K562 (cell line): ENCODE results near the gene OR4D6. TPM values are rescaled to one million over a fixed set of nuclear protein-coding genes. Genes with fewer than 3 reads are reported as not detected.

Experiments
- ATAC-seq: fragments of 200-7000 bp; cut with Tn5 transposase; 3 replicates; pipeline ENCODE4 v1.9.1; 2020; ENCODE audit warnings: moderate library complexity
- BruUV-seq: library from RNA; stranded (reverse); fragments of 400-500 nt; replicated peaks from 2 replicates; lab custom pipeline; 2021; lab: Mats Ljungman, UMichigan
- CTCF ChIA-PET: fragments of 300-600 bp; formaldehyde crosslinking; extraction: SDS; loops from one replicate; lab custom pipeline; 2021; ENCODE audit warnings: low intra/inter-chr PET ratio; lab: Yijun Ruan, JAX
- POLR2A ChIA-PET: fragments of 300-600, 350-650 bp; sonication (Branson Sonifier 250); formaldehyde crosslinking; extraction: SDS; loops from one replicate; lab custom pipeline; 2021; ENCODE audit warnings: antibody characterized with exemption, inconsistent platforms; lab: Yijun Ruan, JAX
- DNase-seq, 4 experiments: peaks; one replicate each; pipeline versions ENCODE4 v3.0.0 to v3.0.0-alpha.2; 2011 to 2018; ENCODE audit warnings: low spot score in 3 of 4, mixed read lengths in 3 of 4; ENCODE audit errors: extremely low read depth in 1 of 4
- FAIRE-seq: peaks from 2 replicates; lab custom pipeline; 2011; peaks lifted over from hg19 to GRCh38; lab: Jason Lieb, UNC
- H2AFZ ChIP-seq: 2 replicates; pipeline ENCODE4 v1.6.0; 2011; ENCODE audit warnings: low read depth, low read length, control low read depth, inconsistent platforms
- H3K27ac ChIP-seq: fragments of 200-600 bp; 3 replicates; pipeline ENCODE4 v1.8.0; 2011; ENCODE audit warnings: low read depth, mild to moderate bottlenecking, control low read depth, inconsistent platforms, low read length, moderate library complexity, mixed read lengths; ENCODE audit errors: extremely low read depth
- H3K27me3 ChIP-seq, 2 experiments: fragments of 300-600 bp in 1 of 2; 2 replicates in 1 of 2; 3 replicates in 1 of 2; pipeline versions ENCODE4 v1.6.0 to v1.8.0; 2011; ENCODE audit warnings: inconsistent platforms in 2 of 2, low read length in 2 of 2, mild to moderate bottlenecking in 1 of 2, mixed read lengths in 1 of 2, moderate library complexity in 1 of 2; ENCODE audit not compliant: control insufficient read depth in 2 of 2, insufficient read depth in 2 of 2
- H3K36me3 ChIP-seq: fragments of 300-600 bp; 3 replicates; pipeline ENCODE4 v1.8.0; 2011; ENCODE audit warnings: mild to moderate bottlenecking, low read length, inconsistent platforms; ENCODE audit not compliant: control insufficient read depth, insufficient read depth
- H3K4me1 ChIP-seq, 2 experiments: fragments of 200-600 bp in 1 of 2; replicated peaks in 1 of 2; 2 replicates in 1 of 2; 3 replicates in 1 of 2; pipeline versions ENCODE4 v1.5.1 to v1.8.0; 2011; ENCODE audit warnings: inconsistent platforms in 2 of 2, low read length in 2 of 2, mild to moderate bottlenecking in 1 of 2, mixed read lengths in 1 of 2, moderate library complexity in 1 of 2; ENCODE audit not compliant: control insufficient read depth in 2 of 2, insufficient read depth in 2 of 2
- H3K4me2 ChIP-seq: 2 replicates; pipeline ENCODE4 v1.6.1; 2011; ENCODE audit warnings: low read length, control low read depth, inconsistent platforms, mixed read lengths; ENCODE audit not compliant: insufficient read depth
- H3K4me3 ChIP-seq: fragments of 200-600 bp; sonication (generic), shearing (Covaris generic); 2 replicates; pipeline ENCODE4 v1.5.1; 2016; ENCODE audit warnings: control low read depth, inconsistent platforms
- H3K79me2 ChIP-seq: fragments of 200-600 bp; 3 replicates; pipeline ENCODE4 v1.8.0; 2011; ENCODE audit warnings: low read length, inconsistent platforms; ENCODE audit not compliant: control insufficient read depth, insufficient read depth
- H3K9ac ChIP-seq, 2 experiments: 2 replicates each; pipeline versions ENCODE4 v1.6.0 to v1.6.1; 2011; ENCODE audit warnings: low read depth in 2 of 2, low read length in 2 of 2, control low read depth in 1 of 2, inconsistent platforms in 1 of 2, mild to moderate bottlenecking in 1 of 2, mixed read lengths in 1 of 2; ENCODE audit not compliant: insufficient read depth in 1 of 2
- H3K9me1 ChIP-seq: one replicate; pipeline ENCODE4 v1.6.0; 2011; ENCODE audit warnings: inconsistent platforms, mild to moderate bottlenecking, low read length, moderate library complexity; ENCODE audit not compliant: control insufficient read depth, insufficient read depth
- H3K9me3 ChIP-seq: replicated peaks from 2 replicates; pipeline ENCODE4 v1.5.1; 2011; ENCODE audit warnings: low read depth, low read length, inconsistent platforms; ENCODE audit not compliant: control insufficient read depth, insufficient read depth
- H4K20me1 ChIP-seq: replicated peaks from 2 replicates; pipeline ENCODE4 v1.6.1; 2011; ENCODE audit warnings: low read length, inconsistent platforms, mixed read lengths; ENCODE audit not compliant: control insufficient read depth, insufficient read depth
- ADNP ChIP-seq: fragments of 200-800 bp; sonication (Bioruptor generic); IDR thresholded peaks from 2 replicates; pipeline ENCODE4 v1.6.1; 2016; ENCODE audit warnings: missing genetic modification characterization, missing compliant biosample characterization
- ARNT ChIP-seq, 2 experiments: fragments of 450-650 bp; IDR thresholded peaks; 2 replicates each; pipeline ENCODE4 v1.6.1; 2016; ENCODE audit warnings: mild to moderate bottlenecking in 1 of 2
- CBX2 ChIP-seq: fragments of 200-600 bp; sonication (generic); IDR thresholded peaks from one replicate; pipeline ENCODE4 v1.6.1; 2012; ENCODE audit warnings: mild to moderate bottlenecking, low read length, inconsistent platforms; ENCODE audit not compliant: insufficient read depth, poor library complexity, severe bottlenecking
- CBX3 ChIP-seq, 2 experiments: IDR thresholded peaks; 1 replicate in 1 of 2; 2 replicates in 1 of 2; pipeline ENCODE4 v1.6.1; 2012; ENCODE audit warnings: inconsistent platforms in 2 of 2, low read length in 2 of 2, borderline replicate concordance in 1 of 2, control low read depth in 1 of 2
- CHD2 ChIP-seq: IDR thresholded peaks from 2 replicates; pipeline ENCODE4 v1.6.1; 2011; ENCODE audit warnings: low read depth, low read length
- EWSR1 ChIP-seq: fragments of 450-650 bp; IDR thresholded peaks from 2 replicates; pipeline ENCODE4 v1.6.1; 2018; ENCODE audit warnings: borderline replicate concordance, mild to moderate bottlenecking, low read depth, moderate library complexity; ENCODE audit not compliant: partially characterized antibody
- HDAC6 ChIP-seq: IDR thresholded peaks from 2 replicates; pipeline ENCODE4 v1.6.1; 2012; ENCODE audit warnings: low read depth, mild to moderate bottlenecking, control low read depth, inconsistent platforms, low read length, moderate library complexity
- HNRNPUL1 ChIP-seq: fragments of 200-400 bp; formaldehyde crosslinking; IDR thresholded peaks from 2 replicates; pipeline ENCODE4 v1.6.1; 2017; ENCODE audit warnings: low read length
- NCOA4 ChIP-seq: fragments of 450-650 bp; IDR thresholded peaks from 2 replicates; pipeline ENCODE4 v1.6.1; 2018; ENCODE audit warnings: mild to moderate bottlenecking; ENCODE audit not compliant: partially characterized antibody
- RBM25 ChIP-seq: fragments of 200-400 bp; formaldehyde crosslinking; IDR thresholded peaks from 2 replicates; pipeline ENCODE4 v1.6.1; 2018; ENCODE audit warnings: low read length, low read depth, moderate library complexity; ENCODE audit not compliant: severe bottlenecking
- TCFL5 ChIP-seq: fragments of 250-450 bp; sonication (Bioruptor Pico); conservative IDR thresholded peaks from 2 replicates; pipeline ENCODE4 v1.6.1; 2021; ENCODE audit warnings: mild to moderate bottlenecking, moderate library complexity, matching md5 sums
- TRIM28 ChIP-seq: fragments of 450-650 bp; IDR thresholded peaks from 2 replicates; pipeline ENCODE4 v1.6.1; 2017
- ZNF175 ChIP-seq: fragments of 200-800 bp; sonication (Bioruptor generic); IDR thresholded peaks from 2 replicates; pipeline ENCODE4 v1.6.1; 2016; ENCODE audit warnings: low read depth, mild to moderate bottlenecking, missing genetic modification characterization, missing compliant biosample characterization
- WGBS: fragments of 100-300 bp; shearing (Covaris generic); methylation state at CpG from one replicate; pipeline ENCODE4 v1.1.6; 2016; ENCODE audit warnings: low coverage, mixed read lengths; ENCODE audit not compliant: insufficient coverage; ENCODE audit errors: missing lambda C conversion rate; 5-methylcytosine and 5-hydroxymethylcytosine counted together
- in situ Hi-C: fragments of 300-500 bp; cut with MboI; formaldehyde crosslinking; loops from 4 replicates; pipeline ENCODE4 v1.15.0; 2018; ENCODE audit warnings: inconsistent platforms, mixed read lengths
- intact Hi-C: fragments of 100-400 bp; cut with micrococcal nuclease; formaldehyde crosslinking; loops from 2 replicates; pipeline ENCODE4 v1.14.2; 2022
- polyA plus RNA-seq, 8 experiments: library from polyadenylated mRNA; depleted of rRNA in 4 of 8; stranded (reverse) in 5 of 8; unstranded in 3 of 8; fragments of >200 nt; fragmentation: Nextera tagmentation in 2 of 8; fragmentation: Illumina TruSeq in 1 of 8; extraction: Ambion mirVana in 2 of 8; extraction: Trizol in 1 of 8; gene quantifications; 2 replicates each; pipeline versions ENCODE4 v1.2.1 to v1.2.3, GENCODE V29; 2011 to 2014; ENCODE audit warnings: inconsistent platforms in 1 of 8, missing spikeins in 1 of 8
- total RNA-seq, 7 experiments: library from RNA; depleted of rRNA in 6 of 7; stranded (reverse); fragments of >200 nt in 6 of 7; fragmentation: Illumina TruSeq in 2 of 7; extraction: Trizol in 2 of 7; gene quantifications; 2 replicates each; pipeline versions ENCODE4 v1.2.1 to v1.2.3, GENCODE V29; 2011 to 2021; ENCODE audit warnings: low replicate concordance in 1 of 7
- TF ChIP-seq, protein P1 (sequence below): fragments of 250-450 bp; sonication (Bioruptor Pico); IDR thresholded peaks from 2 replicates; pipeline ENCODE4 v1.4.0; 2020
- TF ChIP-seq, protein P2 (sequence below): IDR thresholded peaks from 2 replicates; pipeline ENCODE4 v1.6.1; 2012; ENCODE audit warnings: low read depth, low read length, improper control_type of control experiment, borderline replicate concordance

The OR4D6 gene
- total and polyA plus RNA-seq, 9 of the 15 experiments (the other 6 are each of a cell fraction or from before 2014, with no cell fraction given) = not detected

DNA sequence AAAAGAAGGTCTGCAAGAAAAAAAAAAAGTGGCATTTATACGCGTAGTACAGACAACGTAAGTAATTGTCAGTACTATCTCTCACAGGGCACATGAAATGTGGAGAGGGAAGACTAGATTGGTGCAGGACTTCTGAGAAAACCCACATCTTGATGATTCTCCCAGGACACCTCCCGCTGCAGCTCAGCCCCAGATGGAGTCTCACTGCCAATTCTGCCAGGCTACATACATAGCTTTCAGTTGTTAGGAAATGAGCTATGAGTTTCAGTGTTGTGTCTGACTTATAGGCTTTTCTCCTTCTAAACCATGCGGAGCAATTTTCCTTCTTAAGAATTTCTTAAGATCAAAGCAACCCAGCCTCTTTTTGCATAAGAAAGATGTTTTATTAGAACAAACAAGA, 40.1 kb upstream of the OR4D6 start:
- BruUV-seq = no TSS peak
- no peak overlapping the region for H3K4me2 ChIP-seq
- POLR2A ChIA-PET = no interaction called here
- no peak for TF ChIP-seq HDAC6
- TF ChIP-seq TCFL5 = no peak
- TF ChIP-seq, protein P1, sequence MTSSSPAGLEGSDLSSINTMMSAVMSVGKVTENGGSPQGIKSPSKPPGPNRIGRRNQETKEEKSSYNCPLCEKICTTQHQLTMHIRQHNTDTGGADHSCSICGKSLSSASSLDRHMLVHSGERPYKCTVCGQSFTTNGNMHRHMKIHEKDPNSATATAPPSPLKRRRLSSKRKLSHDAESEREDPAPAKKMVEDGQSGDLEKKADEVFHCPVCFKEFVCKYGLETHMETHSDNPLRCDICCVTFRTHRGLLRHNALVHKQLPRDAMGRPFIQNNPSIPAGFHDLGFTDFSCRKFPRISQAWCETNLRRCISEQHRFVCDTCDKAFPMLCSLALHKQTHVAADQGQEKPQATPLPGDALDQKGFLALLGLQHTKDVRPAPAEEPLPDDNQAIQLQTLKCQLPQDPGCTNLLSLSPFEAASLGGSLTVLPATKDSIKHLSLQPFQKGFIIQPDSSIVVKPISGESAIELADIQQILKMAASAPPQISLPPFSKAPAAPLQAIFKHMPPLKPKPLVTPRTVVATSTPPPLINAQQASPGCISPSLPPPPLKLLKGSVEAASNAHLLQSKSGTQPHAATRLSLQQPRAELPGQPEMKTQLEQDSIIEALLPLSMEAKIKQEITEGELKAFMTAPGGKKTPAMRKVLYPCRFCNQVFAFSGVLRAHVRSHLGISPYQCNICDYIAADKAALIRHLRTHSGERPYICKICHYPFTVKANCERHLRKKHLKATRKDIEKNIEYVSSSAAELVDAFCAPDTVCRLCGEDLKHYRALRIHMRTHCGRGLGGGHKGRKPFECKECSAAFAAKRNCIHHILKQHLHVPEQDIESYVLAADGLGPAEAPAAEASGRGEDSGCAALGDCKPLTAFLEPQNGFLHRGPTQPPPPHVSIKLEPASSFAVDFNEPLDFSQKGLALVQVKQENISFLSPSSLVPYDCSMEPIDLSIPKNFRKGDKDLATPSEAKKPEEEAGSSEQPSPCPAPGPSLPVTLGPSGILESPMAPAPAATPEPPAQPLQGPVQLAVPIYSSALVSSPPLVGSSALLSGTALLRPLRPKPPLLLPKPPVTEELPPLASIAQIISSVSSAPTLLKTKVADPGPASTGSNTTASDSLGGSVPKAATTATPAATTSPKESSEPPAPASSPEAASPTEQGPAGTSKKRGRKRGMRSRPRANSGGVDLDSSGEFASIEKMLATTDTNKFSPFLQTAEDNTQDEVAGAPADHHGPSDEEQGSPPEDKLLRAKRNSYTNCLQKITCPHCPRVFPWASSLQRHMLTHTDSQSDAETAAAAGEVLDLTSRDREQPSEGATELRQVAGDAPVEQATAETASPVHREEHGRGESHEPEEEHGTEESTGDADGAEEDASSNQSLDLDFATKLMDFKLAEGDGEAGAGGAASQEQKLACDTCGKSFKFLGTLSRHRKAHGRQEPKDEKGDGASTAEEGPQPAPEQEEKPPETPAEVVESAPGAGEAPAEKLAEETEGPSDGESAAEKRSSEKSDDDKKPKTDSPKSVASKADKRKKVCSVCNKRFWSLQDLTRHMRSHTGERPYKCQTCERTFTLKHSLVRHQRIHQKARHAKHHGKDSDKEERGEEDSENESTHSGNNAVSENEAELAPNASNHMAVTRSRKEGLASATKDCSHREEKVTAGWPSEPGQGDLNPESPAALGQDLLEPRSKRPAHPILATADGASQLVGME = no peak
- no peak for TF ChIP-seq CBX2
- TF ChIP-seq CBX3 (IDR thresholded peaks at IDR 0.05; ENCODE audit: borderline replicate concordance in 1 of 2, low read length in 2 of 2) = no peak
- TF ChIP-seq CHD2 = no peak
- TF ChIP-seq EWSR1 = no peak
- TF ChIP-seq, protein P2, sequence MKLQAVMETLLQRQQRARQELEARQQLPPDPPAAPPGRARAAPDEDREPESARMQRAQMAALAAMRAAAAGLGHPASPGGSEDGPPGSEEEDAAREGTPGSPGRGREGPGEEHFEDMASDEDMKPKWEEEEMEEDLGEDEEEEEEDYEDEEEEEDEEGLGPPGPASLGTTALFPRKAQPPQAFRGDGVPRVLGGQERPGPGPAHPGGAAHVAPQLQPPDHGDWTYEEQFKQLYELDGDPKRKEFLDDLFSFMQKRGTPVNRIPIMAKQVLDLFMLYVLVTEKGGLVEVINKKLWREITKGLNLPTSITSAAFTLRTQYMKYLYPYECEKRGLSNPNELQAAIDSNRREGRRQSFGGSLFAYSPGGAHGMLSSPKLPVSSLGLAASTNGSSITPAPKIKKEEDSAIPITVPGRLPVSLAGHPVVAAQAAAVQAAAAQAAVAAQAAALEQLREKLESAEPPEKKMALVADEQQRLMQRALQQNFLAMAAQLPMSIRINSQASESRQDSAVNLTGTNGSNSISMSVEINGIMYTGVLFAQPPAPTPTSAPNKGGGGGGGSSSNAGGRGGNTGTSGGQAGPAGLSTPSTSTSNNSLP = no peak
- TF ChIP-seq NCOA4 = no peak
- TF ChIP-seq TRIM28 = no peak
- TF ChIP-seq ZNF175 (CRISPR knock-in tag) = no peak
- no peak for TF ChIP-seq HNRNPUL1
- no peak for TF ChIP-seq RBM25
- no peak for TF ChIP-seq ADNP
- TF ChIP-seq ARNT (IDR thresholded peaks at IDR 0.05) = no peak

More for the DNA sequence above, 40.1 kb upstream of the OR4D6 start:
- no peak overlapping the region for H3K27ac ChIP-seq
- H3K27me3 ChIP-seq = no peaks in the 10 kb centered on the region
- no peaks in the 10 kb centered on the region for H3K4me1 ChIP-seq
- H3K9ac ChIP-seq = no peak overlapping the region
- H2AFZ ChIP-seq = no peak overlapping the region
- H3K4me3 ChIP-seq = no peak overlapping the region
- no peaks in the 10 kb centered on the region for H4K20me1 ChIP-seq
- in situ Hi-C loops = no loop called here
- no peaks in the 10 kb centered on the region for H3K9me1 ChIP-seq
- no peak for ATAC-seq
- FAIRE-seq = no peak
- DNase-seq = no peak
- intact Hi-C loops = no loop called here
- CTCF ChIA-PET = no interaction called here
- H3K36me3 ChIP-seq = no peaks in the 10 kb centered on the region
- WGBS = 0% methylated on average over 5 of the region's 5 CpGs
- H3K9me3 ChIP-seq = no peaks in the 10 kb centered on the region
- no peaks in the 10 kb centered on the region for H3K79me2 ChIP-seq
